Endothelial cell of umbilical vein (primary cell): ENCODE data around the gene SLC12A2.

ENCODE experiments used
- EZH2 ChIP-seq: IDR thresholded peaks from 2 replicates; pipeline ENCODE4 v1.6.1; 2012; ENCODE audit warnings: borderline replicate concordance, low read depth, mild to moderate bottlenecking, moderate library complexity, low read length, inconsistent platforms; ENCODE audit not compliant: severe bottlenecking
- FOS ChIP-seq: IDR thresholded peaks from 2 replicates; pipeline ENCODE4 v1.6.1; 2011; ENCODE audit warnings: mild to moderate bottlenecking, low read length, moderate library complexity, borderline replicate concordance; ENCODE audit not compliant: insufficient read depth
- GATA2 ChIP-seq: IDR thresholded peaks from 2 replicates; pipeline ENCODE4 v1.7.0; 2011; ENCODE audit warnings: low read depth, mild to moderate bottlenecking, moderate library complexity, mixed read lengths, low read length; ENCODE audit not compliant: insufficient read length, insufficient read depth
- JUN ChIP-seq: IDR thresholded peaks from 2 replicates; pipeline ENCODE4 v1.6.1; 2011; ENCODE audit warnings: borderline replicate concordance, low read depth; ENCODE audit not compliant: insufficient read length, insufficient read depth
- MYC ChIP-seq: IDR thresholded peaks from one replicate; pipeline ENCODE4 v1.6.1; 2011; ENCODE audit warnings: mild to moderate bottlenecking, low read depth, low read length
- POLR2A ChIP-seq: IDR thresholded peaks from 2 replicates; pipeline ENCODE4 v1.6.1; 2012; ENCODE audit warnings: low read depth, mild to moderate bottlenecking, control low read depth, low read length
- POLR2AphosphoS5 ChIP-seq: IDR thresholded peaks from 2 replicates; pipeline ENCODE4 v1.6.1; 2012; ENCODE audit warnings: low read depth, mild to moderate bottlenecking, control low read depth, low read length, moderate library complexity; ENCODE audit not compliant: insufficient read depth
- TF ChIP-seq, protein P1 (sequence below), 2 donors: IDR thresholded peaks; 1 replicate in 1 of 2; 2 replicates in 1 of 2; pipeline ENCODE4 v1.5.1; 2011; ENCODE audit warnings: low read length in 2 of 2, mild to moderate bottlenecking in 2 of 2, moderate library complexity in 2 of 2, control low read depth in 1 of 2, inconsistent platforms in 1 of 2, low read depth in 1 of 2; ENCODE audit not compliant: insufficient read depth in 1 of 2; ENCODE audit errors: extremely low read depth in 1 of 2
- TF ChIP-seq, protein P2 (sequence below): IDR thresholded peaks from 2 replicates; pipeline ENCODE4 v1.6.1; 2011; ENCODE audit not compliant: insufficient read depth, insufficient read length

DNA sequence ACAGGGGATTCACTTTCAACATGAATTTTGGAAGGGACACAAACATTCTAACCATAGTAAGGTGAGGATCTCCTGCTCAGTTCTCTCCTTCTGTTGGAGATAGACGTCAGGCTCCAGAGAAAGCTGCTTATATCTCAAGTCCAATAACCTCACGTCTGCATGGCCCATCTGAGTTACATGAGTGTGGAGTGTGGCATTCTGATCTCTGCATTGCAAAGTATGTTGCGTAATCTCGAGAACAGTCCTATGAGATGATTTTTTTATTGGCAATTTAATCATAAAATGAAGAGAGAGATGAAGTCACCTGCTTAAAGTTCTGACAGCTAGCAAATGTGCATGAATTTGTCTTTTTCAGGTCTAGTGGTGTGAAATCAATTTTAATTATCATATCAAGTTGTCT, 118.8 kb downstream of the SLC12A2 start:
- TF ChIP-seq, protein P1, sequence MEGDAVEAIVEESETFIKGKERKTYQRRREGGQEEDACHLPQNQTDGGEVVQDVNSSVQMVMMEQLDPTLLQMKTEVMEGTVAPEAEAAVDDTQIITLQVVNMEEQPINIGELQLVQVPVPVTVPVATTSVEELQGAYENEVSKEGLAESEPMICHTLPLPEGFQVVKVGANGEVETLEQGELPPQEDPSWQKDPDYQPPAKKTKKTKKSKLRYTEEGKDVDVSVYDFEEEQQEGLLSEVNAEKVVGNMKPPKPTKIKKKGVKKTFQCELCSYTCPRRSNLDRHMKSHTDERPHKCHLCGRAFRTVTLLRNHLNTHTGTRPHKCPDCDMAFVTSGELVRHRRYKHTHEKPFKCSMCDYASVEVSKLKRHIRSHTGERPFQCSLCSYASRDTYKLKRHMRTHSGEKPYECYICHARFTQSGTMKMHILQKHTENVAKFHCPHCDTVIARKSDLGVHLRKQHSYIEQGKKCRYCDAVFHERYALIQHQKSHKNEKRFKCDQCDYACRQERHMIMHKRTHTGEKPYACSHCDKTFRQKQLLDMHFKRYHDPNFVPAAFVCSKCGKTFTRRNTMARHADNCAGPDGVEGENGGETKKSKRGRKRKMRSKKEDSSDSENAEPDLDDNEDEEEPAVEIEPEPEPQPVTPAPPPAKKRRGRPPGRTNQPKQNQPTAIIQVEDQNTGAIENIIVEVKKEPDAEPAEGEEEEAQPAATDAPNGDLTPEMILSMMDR (IDR thresholded peaks at IDR 0.05; ENCODE audit: extremely low read depth in 1 of 2, insufficient read depth in 1 of 2, low read depth in 1 of 2, low read length in 2 of 2) = no peak
- TF ChIP-seq EZH2 (no peak), POLR2AphosphoS5 (no peak), POLR2A (no peak), MYC (no peak), JUN (no peak), FOS (no peak), GATA2 (no peak)
- TF ChIP-seq, protein P2, sequence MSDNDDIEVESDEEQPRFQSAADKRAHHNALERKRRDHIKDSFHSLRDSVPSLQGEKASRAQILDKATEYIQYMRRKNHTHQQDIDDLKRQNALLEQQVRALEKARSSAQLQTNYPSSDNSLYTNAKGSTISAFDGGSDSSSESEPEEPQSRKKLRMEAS = no peak
